GM12878 (cell line): ENCODE results near the gene LRRN4. TPM values are rescaled to one million over a fixed set of nuclear protein-coding genes. Genes with fewer than 3 reads are reported as not detected.

Source experiments
- ATAC-seq: fragments of 200-7000 bp; cut with Tn5 transposase; 3 replicates; pipeline ENCODE4 v1.9.1; 2020; ENCODE audit warnings: mild to moderate bottlenecking, moderate library complexity
- BruUV-seq: library from RNA; stranded (reverse); fragments of 400-500 nt; replicated peaks from 2 replicates; lab custom pipeline; 2021; lab: Mats Ljungman, UMichigan
- CTCF ChIA-PET: fragments of 300-600 bp; sonication (Branson Sonifier 250); formaldehyde crosslinking; extraction: SDS; loops from one replicate; lab custom pipeline; 2021; ENCODE audit warnings: inconsistent platforms; lab: Yijun Ruan, JAX
- POLR2A ChIA-PET: fragments of 350-600 bp; formaldehyde crosslinking; extraction: SDS; loops from one replicate; lab custom pipeline; 2021; ENCODE audit warnings: inconsistent platforms; lab: Charles Lee
- RAD21 ChIA-PET: fragments of 300-600 bp; sonication (Branson Sonifier 250); formaldehyde crosslinking; loops from one replicate; lab custom pipeline; 2023; ENCODE audit warnings: antibody characterized with exemption; ENCODE audit not compliant: unreplicated experiment; lab: Charles Lee
- SMC1A ChIA-PET: fragments of 300-600 bp; sonication (Branson Sonifier 250); formaldehyde crosslinking; loops from one replicate; lab custom pipeline; 2023; ENCODE audit not compliant: unreplicated experiment, uncharacterized antibody; lab: Charles Lee
- DNase-seq: peaks from one replicate; pipeline ENCODE4 v3.0.0-alpha.2; 2011; ENCODE audit warnings: low read depth, low spot score
- FAIRE-seq: peaks from 3 replicates; lab custom pipeline; 2011; peaks lifted over from hg19 to GRCh38; lab: Jason Lieb, UNC
- H2AFZ ChIP-seq: 2 replicates; pipeline ENCODE4 v1.6.0; 2011; ENCODE audit warnings: low read depth, low read length, control low read depth; ENCODE audit not compliant: control insufficient read depth
- H3K27ac ChIP-seq: 2 replicates; pipeline ENCODE4 v1.5.1; 2011; ENCODE audit warnings: control low read depth; ENCODE audit not compliant: control insufficient read depth, insufficient read depth
- H3K27me3 ChIP-seq, 2 experiments: replicated peaks in 1 of 2; 2 replicates each; pipeline versions ENCODE4 v1.6.0 to v1.6.1; 2011; ENCODE audit warnings: low read length in 1 of 2; ENCODE audit not compliant: control insufficient read depth in 2 of 2, insufficient read depth in 2 of 2
- H3K36me3 ChIP-seq, 2 experiments: 2 replicates each; pipeline ENCODE4 v1.5.1; 2011; ENCODE audit warnings: low read length in 1 of 2; ENCODE audit not compliant: control insufficient read depth in 2 of 2, insufficient read depth in 2 of 2
- H3K4me1 ChIP-seq: 2 replicates; pipeline ENCODE4 v1.6.1; 2011; ENCODE audit warnings: mild to moderate bottlenecking, low read length, moderate library complexity, mixed read lengths; ENCODE audit not compliant: control insufficient read depth, insufficient read depth
- H3K4me2 ChIP-seq: 2 replicates; pipeline ENCODE4 v1.6.0; 2011; ENCODE audit warnings: control low read depth; ENCODE audit not compliant: control insufficient read depth, insufficient read depth
- H3K4me3 ChIP-seq: fragments of 200-600 bp; sonication (generic); 2 replicates; pipeline ENCODE4 v1.5.1; 2016
- H3K79me2 ChIP-seq: 2 replicates; pipeline ENCODE4 v1.6.0; 2011; ENCODE audit warnings: low read length; ENCODE audit not compliant: control insufficient read depth, insufficient read depth
- H3K9ac ChIP-seq: 2 replicates; pipeline ENCODE4 v1.8.0; 2011; ENCODE audit warnings: low read length, control low read depth, mixed read lengths; ENCODE audit not compliant: control insufficient read depth, insufficient read depth
- H3K9me3 ChIP-seq: replicated peaks from 3 replicates; pipeline ENCODE4 v1.5.1; 2011; ENCODE audit warnings: mild to moderate bottlenecking, low read length; ENCODE audit not compliant: control insufficient read depth, insufficient read depth
- H4K20me1 ChIP-seq: 2 replicates; pipeline ENCODE4 v1.6.0; 2011; ENCODE audit not compliant: control insufficient read depth, insufficient read depth
- GABPA ChIP-seq: IDR thresholded peaks from 2 replicates; pipeline ENCODE4 v1.6.1; 2014; ENCODE audit warnings: antibody characterized with exemption, low read depth, mild to moderate bottlenecking, inconsistent platforms
- IKZF2 ChIP-seq, 2 experiments: fragments of 450-650 bp; IDR thresholded peaks; 2 replicates each; pipeline ENCODE4 v1.6.1; 2017; ENCODE audit warnings: mild to moderate bottlenecking in 2 of 2, moderate library complexity in 2 of 2
- NFYA ChIP-seq: IDR thresholded peaks from 2 replicates; pipeline ENCODE4 v1.6.1; 2011; ENCODE audit warnings: low read depth, mild to moderate bottlenecking, low read length, improper control_type of control experiment, borderline replicate concordance
- NKRF ChIP-seq: fragments of 450-650 bp; conservative IDR thresholded peaks from 2 replicates; pipeline ENCODE4 v1.6.1; 2017; ENCODE audit warnings: mild to moderate bottlenecking, moderate library complexity
- POLR2A ChIP-seq: IDR thresholded peaks from 2 replicates; pipeline ENCODE4 v1.6.1; 2011; ENCODE audit warnings: low read depth, mild to moderate bottlenecking, low read length
- POLR2AphosphoS2 ChIP-seq: IDR thresholded peaks from 2 replicates; pipeline ENCODE4 v1.6.1; 2011; ENCODE audit warnings: low read depth, mild to moderate bottlenecking, low read length, improper control_type of control experiment, moderate library complexity
- RCOR1 ChIP-seq: conservative IDR thresholded peaks from 2 replicates; pipeline ENCODE4 v1.6.1; 2012; ENCODE audit warnings: low read depth, low read length, improper control_type of control experiment
- REST ChIP-seq: IDR thresholded peaks from 2 replicates; pipeline ENCODE4 v1.6.1; 2012; ENCODE audit warnings: mild to moderate bottlenecking, low read depth, low read length
- YBX1 ChIP-seq: fragments of 450-650 bp; IDR thresholded peaks from 2 replicates; pipeline ENCODE4 v1.6.1; 2016; ENCODE audit warnings: antibody characterized with exemption
- ZBED1 ChIP-seq: IDR thresholded peaks from 2 replicates; pipeline ENCODE4 v1.6.1; 2016; ENCODE audit warnings: borderline replicate concordance
- ZNF24 ChIP-seq: fragments of 450-650 bp; IDR thresholded peaks from 2 replicates; pipeline ENCODE4 v1.6.1; 2017; ENCODE audit warnings: antibody characterized with exemption, mild to moderate bottlenecking
- ZSCAN29 ChIP-seq: fragments of 450-650 bp; IDR thresholded peaks from 2 replicates; pipeline ENCODE4 v1.6.1; 2017; ENCODE audit warnings: mild to moderate bottlenecking, moderate library complexity
- WGBS: methylation state at CpG from one replicate; pipeline ENCODE4 v1.1.6; 2016; ENCODE audit warnings: low lambda C conversion rate; ENCODE audit not compliant: insufficient replicate concordance, insufficient coverage; ENCODE audit errors: missing lambda C conversion rate; 5-methylcytosine and 5-hydroxymethylcytosine counted together
- in situ Hi-C: fragments of 300-500 bp; cut with MboI; formaldehyde crosslinking; loops from 9 replicates; pipeline ENCODE4 v1.14.3; 2018; ENCODE audit warnings: mixed read lengths
- intact Hi-C: fragments of 100-400 bp; cut with micrococcal nuclease; formaldehyde crosslinking; loops from one replicate; pipeline ENCODE4 v1.14.2; 2022; ENCODE audit not compliant: unreplicated experiment
- polyA plus RNA-seq, 11 experiments: library from polyadenylated mRNA; depleted of rRNA in 4 of 11; unstranded in 6 of 11; stranded (reverse) in 5 of 11; fragments of >200 nt; fragmentation: Nextera tagmentation in 4 of 11; fragmentation: Illumina TruSeq in 1 of 11; extraction: Ambion mirVana in 4 of 11; extraction: Trizol in 1 of 11; gene quantifications; 1 replicate in 1 of 11; 2 replicates in 10 of 11; pipeline versions ENCODE4 v1.2.1 to v1.2.3, GENCODE V29; 2011 to 2016; ENCODE audit warnings: inconsistent platforms in 2 of 11, missing spikeins in 2 of 11, low read depth in 1 of 11
- total RNA-seq, 4 experiments: library from RNA; depleted of rRNA in 3 of 4; stranded (reverse); fragments of >200 nt in 3 of 4; fragmentation: Illumina TruSeq in 1 of 4; extraction: Trizol in 1 of 4; gene quantifications; 2 replicates each; pipeline versions ENCODE4 v1.2.1 to v1.2.3, GENCODE V29; 2013 to 2021
- TF ChIP-seq, protein P1 (sequence below): IDR thresholded peaks from 2 replicates; pipeline ENCODE4 v1.6.1; 2011; ENCODE audit warnings: mild to moderate bottlenecking, low read depth, low read length, moderate library complexity; ENCODE audit not compliant: insufficient replicate concordance
- TF ChIP-seq, protein P2 (sequence below): IDR thresholded peaks from 2 replicates; pipeline ENCODE4 v1.6.1; 2011; ENCODE audit warnings: borderline replicate concordance, low read depth, mild to moderate bottlenecking, moderate library complexity, mixed read lengths, low read length; ENCODE audit not compliant: insufficient read depth; ENCODE audit errors: extremely low read length

LRRN4 gene
- total and polyA plus RNA-seq, 10 of the 15 experiments (the other 5 are each of a cell fraction or from before 2014, with no cell fraction given), result 0.11 TPM; not detected in 9

GRCh38 chr20:6037082-6037481 is 16.8 kb downstream of the LRRN4 start:
- no TSS peak for BruUV-seq
- TF ChIP-seq RCOR1 (no peak), POLR2AphosphoS2 (no peak), ZSCAN29 (no peak), YBX1 (no peak), ZBED1 (no peak), ZNF24 (no peak), NKRF (no peak), NFYA (no peak), GABPA (no peak), IKZF2 (IDR thresholded peaks at IDR 0.05) (no peak), POLR2A (no peak), REST (no peak)
- TF ChIP-seq, protein P1, sequence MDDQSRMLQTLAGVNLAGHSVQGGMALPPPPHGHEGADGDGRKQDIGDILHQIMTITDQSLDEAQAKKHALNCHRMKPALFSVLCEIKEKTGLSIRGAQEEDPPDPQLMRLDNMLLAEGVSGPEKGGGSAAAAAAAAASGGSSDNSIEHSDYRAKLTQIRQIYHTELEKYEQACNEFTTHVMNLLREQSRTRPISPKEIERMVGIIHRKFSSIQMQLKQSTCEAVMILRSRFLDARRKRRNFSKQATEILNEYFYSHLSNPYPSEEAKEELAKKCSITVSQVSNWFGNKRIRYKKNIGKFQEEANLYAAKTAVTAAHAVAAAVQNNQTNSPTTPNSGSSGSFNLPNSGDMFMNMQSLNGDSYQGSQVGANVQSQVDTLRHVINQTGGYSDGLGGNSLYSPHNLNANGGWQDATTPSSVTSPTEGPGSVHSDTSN, result no peak
- TF ChIP-seq, protein P2, sequence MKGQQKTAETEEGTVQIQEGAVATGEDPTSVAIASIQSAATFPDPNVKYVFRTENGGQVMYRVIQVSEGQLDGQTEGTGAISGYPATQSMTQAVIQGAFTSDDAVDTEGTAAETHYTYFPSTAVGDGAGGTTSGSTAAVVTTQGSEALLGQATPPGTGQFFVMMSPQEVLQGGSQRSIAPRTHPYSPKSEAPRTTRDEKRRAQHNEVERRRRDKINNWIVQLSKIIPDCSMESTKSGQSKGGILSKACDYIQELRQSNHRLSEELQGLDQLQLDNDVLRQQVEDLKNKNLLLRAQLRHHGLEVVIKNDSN, result no peak
- SMC1A ChIA-PET, result interaction anchor here (1.7 kb wide), 1 partner anchor 21 kb away, joined by 4 read pairs; no protein-coding TSS in a partner anchor
- intact Hi-C loops, result no loop called here
- Histone ChIP-seq H3K4me2 (no peak overlapping the region), H2AFZ (no peak overlapping the region), H3K4me1 (no peaks in the 10 kb centered on the region), H3K79me2 (no peaks in the 10 kb centered on the region), H3K36me3 (peaks cover 16 to 30% of the 10 kb centered on the region in 2 experiments), H3K27ac (no peak overlapping the region), H3K27me3 (no peaks in the 10 kb centered on the region), H3K9ac (no peak overlapping the region), H4K20me1 (no peaks in the 10 kb centered on the region), H3K9me3 (no peaks in the 10 kb centered on the region), H3K4me3 (no peak overlapping the region)
- ATAC-seq (no peak), DNase-seq (no peak), FAIRE-seq (no peak)
- POLR2A ChIA-PET, result no interaction called here
- RAD21 ChIA-PET, result no interaction called here
- CTCF ChIA-PET, result no interaction called here
- WGBS, result 100% methylated on average over 1 of the region's 1 CpG
- in situ Hi-C loops, result no loop called here
